ENCODE data around the gene GCH1.

GRCh38 chr14:54947230-54947629 is 44.6 kb upstream of the GCH1 start:
- TF ChIP-seq CTCF (IDR thresholded peaks at IDR 0.05) = no peak
- no peak for TF ChIP-seq EZH2 (IDR thresholded peaks at IDR 0.05)
- TF ChIP-seq EZH2phosphoT487 (IDR thresholded peaks at IDR 0.05) = no peak
